T-helper 1 cell treated with Interleukin-12 subunit alpha and Interleukin-12 subunit beta and Interleukin-4 antibody, amounts not matched to agents 30 ng/mL and 1 ng/mL, for 36 hours (primary cell): ENCODE measurements around the gene ZFR2. TPM values are rescaled to one million over a fixed set of nuclear protein-coding genes. Genes with fewer than 3 reads are reported as not detected.

Source experiments
- intact Hi-C: fragments of 100-400 bp; cut with micrococcal nuclease; formaldehyde crosslinking; loops from one replicate; pipeline ENCODE4 v1.15.1; 2024
- total RNA-seq: library from RNA; stranded (reverse); gene quantifications from 2 replicates; pipeline ENCODE4 v1.2.3, GENCODE V29; 2022

The ZFR2 gene
- total RNA-seq, 1 donor from 2014 or later: 0.25 TPM

- intact Hi-C loops: no loop called here
Observed at GRCh38 chr19:3837922-3838321, 30.9 kb downstream of the ZFR2 start.

GRCh38 chr19:3837332-3837731 is 31.5 kb downstream of the ZFR2 start:
- intact Hi-C loops: no loop called here

GRCh38 chr19:3836887-3837286 is 32.0 kb downstream of the ZFR2 start:
- intact Hi-C loops: no loop called here

GRCh38 chr19:3835055-3835435 is 33.8 kb downstream of the ZFR2 start:
- intact Hi-C loops: no loop called here

GRCh38 chr19:3834349-3835054 is 34.3 kb downstream of the ZFR2 start:
- intact Hi-C loops: no loop called here

- intact Hi-C loops: no loop called here
Observed at GRCh38 chr19:3833578-3834348, 35.1 kb downstream of the ZFR2 start.

GRCh38 chr19:3832001-3832400 is 36.8 kb downstream of the ZFR2 start:
- intact Hi-C loops: no loop called here

- intact Hi-C loops: no loop called here
Observed at GRCh38 chr19:3831601-3832000, 37.2 kb downstream of the ZFR2 start.

- intact Hi-C loops: no loop called here
Observed at GRCh38 chr19:3830621-3831589, 37.9 kb downstream of the ZFR2 start.

- intact Hi-C loops: no loop called here
Observed at GRCh38 chr19:3827306-3827705, 41.5 kb downstream of the ZFR2 start.

- intact Hi-C loops: no loop called here
Observed at GRCh38 chr19:3826163-3826562, 42.7 kb downstream of the ZFR2 start.

GRCh38 chr19:3825286-3825956 is 43.4 kb downstream of the ZFR2 start:
- intact Hi-C loops: no loop called here

- intact Hi-C loops: loop anchor here (5.0 kb wide), 1 partner anchor 41 kb away; no protein-coding TSS in a partner anchor
Observed at GRCh38 chr19:3823350-3823713, 45.5 kb downstream of the ZFR2 start.

- intact Hi-C loops: loop anchor here (1.0 to 5.0 kb wide), 4 partner anchors 11 to 104 kb away; partner anchors contain the start of gene MRPL54
Observed at GRCh38 chr19:3822683-3823349, 46.0 kb downstream of the ZFR2 start.

GRCh38 chr19:3821857-3822364 is 46.9 kb downstream of the ZFR2 start:
- intact Hi-C loops: loop anchor here (1.0 to 5.0 kb wide), 4 partner anchors 10 to 103 kb away; partner anchors contain the start of gene MRPL54

- intact Hi-C loops: loop anchor here (5.0 kb wide), 1 partner anchor 39 kb away; no protein-coding TSS in a partner anchor
Observed at GRCh38 chr19:3821156-3821555, 47.7 kb downstream of the ZFR2 start.

- intact Hi-C loops: loop anchor here (5.0 kb wide), 1 partner anchor 38 kb away; no protein-coding TSS in a partner anchor
Observed at GRCh38 chr19:3819989-3820388, 48.8 kb downstream of the ZFR2 start.

GRCh38 chr19:3818918-3819317 is 49.9 kb downstream of the ZFR2 start:
- intact Hi-C loops: no loop called here

- intact Hi-C loops: no loop called here
Observed at GRCh38 chr19:3818466-3818865, 50.4 kb downstream of the ZFR2 start.

GRCh38 chr19:3817761-3818160 is 51.1 kb downstream of the ZFR2 start:
- intact Hi-C loops: no loop called here
